Measurements from ENCODE around the gene SDS. TPM values are rescaled to one million over a fixed set of nuclear protein-coding genes. Genes with fewer than 3 reads are reported as not detected.

SDS gene
- total RNA-seq, 2 donors from 2014 or later: 1.3 TPM; not detected in 1

DNA sequence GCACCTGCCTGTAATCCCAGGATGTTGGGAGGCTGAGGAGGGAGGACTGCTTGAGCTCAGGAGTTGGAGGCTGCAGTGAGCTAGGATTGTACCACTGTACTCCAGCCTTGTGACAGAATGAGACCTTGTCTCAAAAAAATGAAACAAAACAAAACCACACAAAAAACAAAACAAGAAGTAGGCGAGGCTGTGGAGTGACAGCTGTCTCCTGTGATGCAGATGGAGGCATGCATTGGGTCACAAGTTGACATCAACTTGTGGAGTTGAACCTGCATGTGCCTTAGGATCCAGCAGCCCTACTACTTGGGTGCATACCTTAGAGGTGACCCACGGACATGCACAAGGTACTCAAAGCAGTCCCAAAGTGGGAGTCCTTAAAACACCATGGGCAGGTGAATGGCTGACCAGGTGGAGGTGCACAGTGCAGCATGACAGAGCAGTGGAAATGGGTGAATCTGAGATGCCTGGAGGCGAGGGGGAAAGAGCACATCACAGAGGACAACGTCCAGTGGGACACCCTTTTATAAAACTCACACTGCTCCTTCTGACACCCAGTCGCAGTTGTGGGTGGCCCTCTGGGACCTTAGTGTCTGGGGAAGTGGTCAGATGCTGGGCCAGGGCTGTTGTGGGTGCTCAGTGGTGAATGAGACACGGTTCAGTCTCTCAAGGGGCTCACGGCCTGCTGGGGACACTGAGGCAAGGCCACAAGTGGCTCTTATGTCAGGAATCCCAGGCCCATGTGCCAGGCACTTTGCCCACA lies 32.6 kb downstream of the SDS start:
- no peaks in the 10 kb centered on the region for H3K9me3 ChIP-seq
- peaks cover 0 to 13% of the 10 kb centered on the region in 2 donors for H3K4me1 ChIP-seq
- TF ChIP-seq, protein P1, sequence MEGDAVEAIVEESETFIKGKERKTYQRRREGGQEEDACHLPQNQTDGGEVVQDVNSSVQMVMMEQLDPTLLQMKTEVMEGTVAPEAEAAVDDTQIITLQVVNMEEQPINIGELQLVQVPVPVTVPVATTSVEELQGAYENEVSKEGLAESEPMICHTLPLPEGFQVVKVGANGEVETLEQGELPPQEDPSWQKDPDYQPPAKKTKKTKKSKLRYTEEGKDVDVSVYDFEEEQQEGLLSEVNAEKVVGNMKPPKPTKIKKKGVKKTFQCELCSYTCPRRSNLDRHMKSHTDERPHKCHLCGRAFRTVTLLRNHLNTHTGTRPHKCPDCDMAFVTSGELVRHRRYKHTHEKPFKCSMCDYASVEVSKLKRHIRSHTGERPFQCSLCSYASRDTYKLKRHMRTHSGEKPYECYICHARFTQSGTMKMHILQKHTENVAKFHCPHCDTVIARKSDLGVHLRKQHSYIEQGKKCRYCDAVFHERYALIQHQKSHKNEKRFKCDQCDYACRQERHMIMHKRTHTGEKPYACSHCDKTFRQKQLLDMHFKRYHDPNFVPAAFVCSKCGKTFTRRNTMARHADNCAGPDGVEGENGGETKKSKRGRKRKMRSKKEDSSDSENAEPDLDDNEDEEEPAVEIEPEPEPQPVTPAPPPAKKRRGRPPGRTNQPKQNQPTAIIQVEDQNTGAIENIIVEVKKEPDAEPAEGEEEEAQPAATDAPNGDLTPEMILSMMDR (IDR thresholded peaks at IDR 0.05): no peak
- H3K27ac ChIP-seq: no peak overlapping the region
- no peaks in the 10 kb centered on the region for H3K27me3 ChIP-seq
- peaks cover 33% of the 10 kb centered on the region for H3K36me3 ChIP-seq
- H3K4me3 ChIP-seq: no peak overlapping the region
- no peak for DNase-seq (ENCODE audit: low spot score)

DNA sequence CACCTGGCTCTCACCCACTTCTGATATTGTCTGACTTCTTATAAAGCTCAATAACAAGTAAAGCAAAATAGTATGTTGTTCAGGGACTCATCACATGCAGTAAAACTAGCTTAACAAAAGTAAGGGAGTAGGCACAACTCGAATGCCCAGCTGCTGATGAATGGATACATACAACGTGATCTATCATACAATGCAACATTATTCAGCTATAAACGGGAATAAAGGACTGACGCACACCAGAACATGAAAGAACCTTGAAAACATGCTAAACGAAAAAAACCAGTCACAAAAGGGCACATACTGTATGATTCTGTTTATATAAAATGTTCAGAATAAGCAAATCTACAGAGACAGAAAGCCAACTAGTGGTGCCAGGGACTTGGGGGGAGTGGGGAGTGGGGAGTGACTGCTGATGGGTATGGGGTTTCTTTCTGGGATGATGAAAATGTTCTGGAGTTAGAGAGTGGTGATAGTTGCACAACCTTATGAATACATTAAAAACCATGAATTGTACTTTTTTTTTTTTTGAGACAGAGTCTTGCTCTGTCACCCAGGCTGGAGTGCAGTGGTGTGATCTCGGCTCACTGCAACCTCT lies 34.2 kb downstream of the SDS start:
- no peak for DNase-seq (ENCODE audit: low spot score)
- TF ChIP-seq, protein P1 (IDR thresholded peaks at IDR 0.05): no peak
- Histone ChIP-seq H3K27ac (no peak overlapping the region), H3K9me3 (no peaks in the 10 kb centered on the region), H3K4me1 (peaks cover 0 to 14% of the 10 kb centered on the region in 2 donors), H3K4me3 (no peak overlapping the region), H3K36me3 (peaks cover 19% of the 10 kb centered on the region), H3K27me3 (no peaks in the 10 kb centered on the region)

DNA sequence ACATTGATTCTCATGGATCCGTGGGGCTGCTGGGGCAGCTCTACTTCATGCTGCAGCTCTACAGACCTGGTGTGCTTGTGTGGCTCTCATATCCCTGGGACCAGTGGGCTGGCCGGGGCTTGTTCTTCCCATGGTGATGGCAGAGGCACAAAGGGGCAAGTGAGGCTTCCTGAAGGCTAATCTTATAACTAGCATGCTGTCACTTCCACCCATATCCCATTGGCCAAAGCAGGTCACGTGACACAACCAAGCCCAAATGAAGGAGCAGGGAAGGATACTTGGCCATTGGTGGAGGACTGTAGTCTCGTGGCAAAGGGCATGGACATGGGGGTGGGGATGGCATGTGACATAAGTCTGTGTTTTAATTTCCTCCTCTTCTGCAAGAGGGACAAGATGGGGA lies 35.4 kb downstream of the SDS start:
- peaks cover 8% of the 10 kb centered on the region for H3K36me3 ChIP-seq
- TF ChIP-seq, protein P1 (IDR thresholded peaks at IDR 0.05): no peak

DNA sequence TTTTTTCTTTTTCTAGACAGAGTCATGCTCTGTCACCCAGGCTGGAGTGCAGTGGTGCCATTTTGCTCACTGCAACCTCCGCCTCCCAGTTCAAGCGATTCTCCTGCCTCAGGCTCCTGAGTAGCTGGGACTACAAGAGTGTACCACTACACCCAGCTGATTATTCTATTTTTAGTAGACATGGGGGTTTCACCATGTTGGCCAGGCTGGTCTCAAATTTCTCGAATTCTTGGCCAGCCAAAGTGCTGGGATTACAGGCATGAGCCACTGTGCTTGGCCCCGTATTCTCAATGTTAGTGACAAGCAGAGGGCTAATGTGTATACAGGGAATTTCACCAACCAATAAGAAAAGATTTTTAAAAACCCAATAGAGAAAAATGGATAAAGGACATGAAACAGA lies 36.9 kb downstream of the SDS start:
- TF ChIP-seq, protein P1 (IDR thresholded peaks at IDR 0.05): no peak
- H3K4me1 ChIP-seq: peaks cover 0 to 20% of the 10 kb centered on the region in 2 donors
- H3K27me3 ChIP-seq: no peaks in the 10 kb centered on the region
- DNase-seq (ENCODE audit: low spot score): no peak
- H3K4me3 ChIP-seq: no peak overlapping the region
- H3K36me3 ChIP-seq: no peaks in the 10 kb centered on the region
- H3K27ac ChIP-seq: peak overlapping the region; percentile 62 to 70
- no peaks in the 10 kb centered on the region for H3K9me3 ChIP-seq

More for the DNA sequence above, 35.4 kb downstream of the SDS start:
- no peaks in the 10 kb centered on the region for H3K27me3 ChIP-seq
- no peak overlapping the region for H3K4me3 ChIP-seq
- no peak for DNase-seq (ENCODE audit: low spot score)
- no peaks in the 10 kb centered on the region for H3K9me3 ChIP-seq
- H3K27ac ChIP-seq: no peak overlapping the region
- H3K4me1 ChIP-seq: peaks cover 0 to 14% of the 10 kb centered on the region in 2 donors

DNA sequence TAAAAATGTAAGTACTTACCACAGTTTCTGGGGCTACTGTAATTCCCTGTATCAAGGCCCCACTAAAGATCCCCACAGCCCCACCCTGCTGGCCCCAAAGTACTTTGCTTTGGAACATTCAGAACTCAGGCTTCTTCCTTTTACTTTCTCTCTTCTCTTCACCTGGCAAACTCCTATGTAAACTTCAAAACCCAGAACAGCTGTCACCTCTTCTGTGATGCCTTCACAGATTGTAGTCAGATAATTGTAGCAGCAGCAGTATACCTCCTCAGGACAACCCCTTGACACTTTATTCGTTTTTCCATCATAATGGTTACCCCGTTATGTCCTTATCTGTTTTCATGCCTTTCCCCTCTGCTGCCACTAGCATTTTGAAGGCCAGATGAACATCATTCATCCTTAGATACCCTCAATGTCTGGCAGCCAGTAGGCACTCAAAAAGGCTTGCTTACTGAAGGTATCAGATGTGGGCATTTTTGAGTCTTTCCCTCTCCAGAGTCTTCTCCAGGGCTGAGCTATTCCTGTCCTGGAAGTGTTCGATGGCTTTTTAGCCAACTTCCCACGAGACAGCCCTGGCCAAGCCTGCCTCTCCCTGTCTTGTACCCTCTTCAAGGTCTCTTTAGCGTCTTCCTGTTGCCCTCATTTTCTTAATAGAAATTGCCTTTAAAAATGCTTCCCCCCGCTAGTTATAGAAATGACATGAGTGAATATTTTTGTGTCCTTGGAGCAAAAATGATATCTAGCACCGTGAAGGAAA lies 37.9 kb downstream of the SDS start:
- Histone ChIP-seq H3K4me3 (no peak overlapping the region), H3K9me3 (no peaks in the 10 kb centered on the region), H3K36me3 (no peaks in the 10 kb centered on the region), H3K4me1 (peaks cover 0 to 23% of the 10 kb centered on the region in 2 donors), H3K27me3 (no peaks in the 10 kb centered on the region), H3K27ac (peak overlapping the region; percentile 62 to 70)
- DNase-seq (ENCODE audit: low spot score): no peak
- TF ChIP-seq, protein P1 (IDR thresholded peaks at IDR 0.05): no peak
